Thyroid gland (tissue), 4 donors: ENCODE measurements around the gene BTBD1. TPM values are rescaled to one million over a fixed set of nuclear protein-coding genes. Genes with fewer than 3 reads are reported as not detected.
"Not testable (repeated sequence)": the region's sequence is repeated elsewhere in the genome, so short reads cannot be mapped to it uniquely, and the experiment has no call there.

ENCODE experiments used
- DNase-seq, 2 donors: peaks; one replicate each; pipeline ENCODE4 v3.0.0-alpha.2; 2019
- H3K27ac ChIP-seq, 3 donors: fragments of 200-600 bp; sonication (generic); 1 replicate in 2 of 3; 2 replicates in 1 of 3; pipeline ENCODE4 v1.5.1; 2016 to 2019; ENCODE audit warnings: mild to moderate bottlenecking in 1 of 3, moderate library complexity in 1 of 3
- H3K27me3 ChIP-seq: fragments of 200-600 bp; sonication (generic); one replicate; pipeline ENCODE4 v1.5.1; 2019
- H3K36me3 ChIP-seq, 2 donors: fragments of 200-600 bp; sonication (generic); one replicate each; pipeline ENCODE4 v1.5.1; 2016 to 2019
- H3K4me1 ChIP-seq, 2 donors: fragments of 200-600 bp; sonication (generic); one replicate each; pipeline ENCODE4 v1.5.1; 2017 to 2019
- H3K4me3 ChIP-seq, 3 donors: fragments of 200-600 bp; sonication (generic); replicated peaks in 1 of 3; 1 replicate in 2 of 3; 2 replicates in 1 of 3; pipeline ENCODE4 v1.5.1; 2016; ENCODE audit warnings: mild to moderate bottlenecking in 1 of 3
- H3K9me3 ChIP-seq: fragments of 200-600 bp; sonication (generic); one replicate; pipeline ENCODE4 v1.5.1; 2017
- CTCF ChIP-seq, 6 experiments: fragments of 200-600 bp in 3 of 6; fragments of 450-650 bp in 3 of 6; sonication (generic) in 3 of 6; IDR thresholded peaks; one replicate each; pipeline ENCODE4 v1.5.1; 2016 to 2019; ENCODE audit warnings: antibody characterized with exemption in 6 of 6, mild to moderate bottlenecking in 2 of 6, inconsistent platforms in 1 of 6, moderate library complexity in 1 of 6
- POLR2A ChIP-seq, 2 donors: fragments of 450-650 bp; IDR thresholded peaks; one replicate each; pipeline ENCODE4 v1.6.1; 2017; ENCODE audit warnings: antibody characterized with exemption in 2 of 2, mild to moderate bottlenecking in 2 of 2, moderate library complexity in 1 of 2
- WGBS, 2 donors: methylation state at CpG; one replicate each; pipeline ENCODE4 v1.1.5; 2017; 5-methylcytosine and 5-hydroxymethylcytosine counted together
- intact Hi-C: fragments of 100-400 bp; cut with DNase I; formaldehyde crosslinking; loops from one replicate; pipeline ENCODE4 v1.15.1; 2023
- total RNA-seq, 4 donors: library from RNA; depleted of rRNA; stranded (reverse); fragments of >200 nt; gene quantifications; one replicate each; pipeline ENCODE4 v1.2.3, GENCODE V29; 2016

BTBD1 gene
- total RNA-seq, 4 donors from 2014 or later, result 84.7 to 99.3 (median 94.5) TPM

- TF ChIP-seq POLR2A (IDR thresholded peaks at IDR 0.05), result no peak
- peak; percentile 41 to 75 (median 66) for TF ChIP-seq CTCF (IDR thresholded peaks at IDR 0.05)
- Histone ChIP-seq H3K27me3 (no peaks in the 10 kb centered on the region), H3K9me3 (no peaks in the 10 kb centered on the region), H3K4me1 (peaks cover 18 to 22% of the 10 kb centered on the region in 2 donors), H3K36me3 (peaks cover 24 to 32% of the 10 kb centered on the region in 2 donors), H3K4me3 (peak overlapping the region; percentile 70 to 94 (median 90)), H3K27ac (peak overlapping the region; percentile 10 to 87 (median 74))
- intact Hi-C loops, result no loop called here
- WGBS, 2 donors, result 7% methylated on average over 15 of the region's 15 CpGs
- DNase-seq, result peak; percentile 79 to 81
Measured at GRCh38 chr15:83010709-83011270, 56.3 kb downstream of the BTBD1 start.

- peak in 1 of 6 experiments; percentile 1 for TF ChIP-seq CTCF (IDR thresholded peaks at IDR 0.05)
- H3K4me3 ChIP-seq, DNase-seq, H3K27me3 ChIP-seq, H3K4me1 ChIP-seq, H3K27ac ChIP-seq, H3K9me3 ChIP-seq: not testable (repeated sequence)
- intact Hi-C loops, result loop anchor here (5.0 to 10.0 kb wide), 3 partner anchors 148 to 456 kb away; partner anchors contain the start of gene RPS17
- 95% methylated on average over 3 of the region's 3 CpGs for WGBS, 2 donors
- peaks cover 0 to 11% of the 10 kb centered on the region in 2 donors for H3K36me3 ChIP-seq
Measured at GRCh38 chr15:83000672-83001031, 66.4 kb downstream of the BTBD1 start.

GRCh38 chr15:82999905-83000671, 67.0 kb downstream of the BTBD1 start:
- Histone ChIP-seq H3K4me3 (no peak overlapping the region), H3K27ac (peak overlapping the region in 1 of 3 donors; percentile 73), H3K27me3 (no peaks in the 10 kb centered on the region), H3K4me1 (peaks cover 5 to 7% of the 10 kb centered on the region in 2 donors), H3K9me3 (no peaks in the 10 kb centered on the region), H3K36me3 (peaks cover 0 to 5% of the 10 kb centered on the region in 2 donors)
- 5 to 14% methylated on average over 6 of the region's 6 CpGs for WGBS, 2 donors
- peak; percentile 19 to 33 for DNase-seq
- intact Hi-C loops, result loop anchor here (5.0 to 10.0 kb wide), 3 partner anchors 148 to 455 kb away; partner anchors contain the start of gene RPS17
- peak in 5 of 6 experiments; percentile 27 to 86 (median 61) for TF ChIP-seq CTCF (IDR thresholded peaks at IDR 0.05)
- no peak for TF ChIP-seq POLR2A (IDR thresholded peaks at IDR 0.05)

- Histone ChIP-seq H3K4me1 (peaks cover 5 to 7% of the 10 kb centered on the region in 2 donors), H3K27me3 (no peaks in the 10 kb centered on the region), H3K27ac (no peak overlapping the region), H3K36me3 (no peaks in the 10 kb centered on the region), H3K4me3 (no peak overlapping the region), H3K9me3 (no peaks in the 10 kb centered on the region)
- intact Hi-C loops, result no loop called here
- TF ChIP-seq CTCF (IDR thresholded peaks at IDR 0.05) (no peak), POLR2A (IDR thresholded peaks at IDR 0.05) (no peak)
- DNase-seq, result no peak
- 85 to 88% methylated on average over 6 of the region's 6 CpGs for WGBS, 2 donors
Measured at GRCh38 chr15:82999426-82999825, 67.6 kb downstream of the BTBD1 start.

GRCh38 chr15:82995938-82996337, 71.1 kb downstream of the BTBD1 start:
- no peak overlapping the region for H3K4me3 ChIP-seq
- DNase-seq, result no peak
- no peak overlapping the region for H3K27ac ChIP-seq
- H3K36me3 ChIP-seq, result peaks cover 0 to 8% of the 10 kb centered on the region in 2 donors
- no peaks in the 10 kb centered on the region for H3K9me3 ChIP-seq
- intact Hi-C loops, result no loop called here
- no peaks in the 10 kb centered on the region for H3K27me3 ChIP-seq
- WGBS, 2 donors, result 74 to 76% methylated on average over 3 of the region's 3 CpGs
- H3K4me1 ChIP-seq, result peaks cover 5 to 7% of the 10 kb centered on the region in 2 donors
- TF ChIP-seq CTCF (IDR thresholded peaks at IDR 0.05), result no peak
- no peak for TF ChIP-seq POLR2A (IDR thresholded peaks at IDR 0.05)
